HepG2 (cell line): ENCODE data around the gene HES2. TPM values are rescaled to one million over a fixed set of nuclear protein-coding genes. Genes with fewer than 3 reads are reported as not detected.
A peak's percentile ranks its signal among the peaks of the same experiment; 100 is the strongest.

Source experiments
- ADNP ChIP-seq: sonication (generic); formaldehyde crosslinking; IDR thresholded peaks from 2 replicates; pipeline ENCODE4 v1.4.0; 2020; ENCODE audit warnings: missing genetic modification reagents
- ATF7-NPFF ChIP-seq: sonication (generic); formaldehyde crosslinking; IDR thresholded peaks from 2 replicates; pipeline ENCODE4 v1.8.1; 2023; ENCODE audit warnings: mild to moderate bottlenecking, low read depth, missing genetic modification reagents, moderate library complexity
- CHCHD3 ChIP-seq: sonication (generic); formaldehyde crosslinking; IDR thresholded peaks from 2 replicates; pipeline ENCODE4 v1.8.0; 2022; ENCODE audit warnings: mild to moderate bottlenecking, missing genetic modification reagents, moderate library complexity
- ETV6 ChIP-seq: sonication (generic); formaldehyde crosslinking; conservative IDR thresholded peaks from 2 replicates; pipeline ENCODE4 v1.4.0; 2020; ENCODE audit warnings: missing genetic modification reagents
- GABPB1 ChIP-seq: IDR thresholded peaks from 2 replicates; pipeline ENCODE4 v1.6.1; 2016; ENCODE audit warnings: mild to moderate bottlenecking, missing genetic modification reagents, moderate library complexity, missing compliant biosample characterization
- HES4 ChIP-seq: sonication (generic); formaldehyde crosslinking; IDR thresholded peaks from 2 replicates; pipeline ENCODE4 v1.9.0; 2021; ENCODE audit warnings: mild to moderate bottlenecking, missing genetic modification reagents, borderline replicate concordance
- HNRNPLL ChIP-seq: fragments of 200-400 bp; formaldehyde crosslinking; IDR thresholded peaks from 2 replicates; pipeline ENCODE4 v1.6.1; 2017; ENCODE audit warnings: mild to moderate bottlenecking, low read depth, low read length; ENCODE audit not compliant: poor library complexity, severe bottlenecking
- JARID2 ChIP-seq: sonication (generic); formaldehyde crosslinking; IDR thresholded peaks from 2 replicates; pipeline ENCODE4 v1.8.1; 2023; ENCODE audit warnings: missing genetic modification reagents, inconsistent platforms; ENCODE audit not compliant: insufficient replicate concordance
- KLF12 ChIP-seq: sonication (generic); formaldehyde crosslinking; IDR thresholded peaks from 2 replicates; pipeline ENCODE4 v1.4.0; 2020; ENCODE audit warnings: missing genetic modification reagents, borderline replicate concordance
- NFE2 ChIP-seq: sonication (generic); formaldehyde crosslinking; IDR thresholded peaks from 2 replicates; pipeline ENCODE4 v1.4.0; 2020; ENCODE audit warnings: missing genetic modification reagents
- NFIB ChIP-seq: sonication (generic); formaldehyde crosslinking; IDR thresholded peaks from 2 replicates; pipeline ENCODE4 v1.9.0; 2021; ENCODE audit warnings: missing genetic modification reagents, mild to moderate bottlenecking, borderline replicate concordance
- NFYB ChIP-seq: sonication (generic); formaldehyde crosslinking; IDR thresholded peaks from 2 replicates; pipeline ENCODE4 v1.4.0; 2020; ENCODE audit warnings: missing genetic modification reagents
- PHF20 ChIP-seq: sonication (generic); formaldehyde crosslinking; IDR thresholded peaks from 2 replicates; pipeline ENCODE4 v1.5.0; 2020; ENCODE audit warnings: mild to moderate bottlenecking, missing genetic modification reagents
- RBM39 ChIP-seq: fragments of 200-400 bp; formaldehyde crosslinking; IDR thresholded peaks from one replicate; pipeline ENCODE4 v1.6.1; 2018; ENCODE audit warnings: antibody characterized with exemption, mild to moderate bottlenecking, low read depth, low read length; ENCODE audit not compliant: poor library complexity, severe bottlenecking
- RXRA ChIP-seq: sonication (generic); formaldehyde crosslinking; IDR thresholded peaks from 2 replicates; pipeline ENCODE4 v1.5.1; 2020; ENCODE audit warnings: missing genetic modification reagents
- ZFAT ChIP-seq: sonication (generic); formaldehyde crosslinking; conservative IDR thresholded peaks from 2 replicates; pipeline ENCODE4 v1.8.1; 2023; ENCODE audit warnings: missing genetic modification reagents, inconsistent platforms
- ZNF180 ChIP-seq: sonication (generic); formaldehyde crosslinking; IDR thresholded peaks from 2 replicates; pipeline ENCODE4 v1.4.0; 2020; ENCODE audit warnings: low read depth, missing genetic modification reagents, borderline replicate concordance
- ZNF224 ChIP-seq: sonication (generic); formaldehyde crosslinking; IDR thresholded peaks from 2 replicates; pipeline ENCODE4 v1.5.0; 2020; ENCODE audit warnings: mild to moderate bottlenecking, missing genetic modification reagents
- ZNF30 ChIP-seq: sonication (generic); formaldehyde crosslinking; IDR thresholded peaks from 2 replicates; pipeline ENCODE4 v1.5.0; 2020; ENCODE audit warnings: mild to moderate bottlenecking, missing genetic modification reagents
- ZNF549 ChIP-seq: sonication (generic); formaldehyde crosslinking; IDR thresholded peaks from 2 replicates; pipeline ENCODE4 v1.5.0; 2020; ENCODE audit warnings: missing genetic modification reagents
- ZNF788 ChIP-seq: sonication (generic); formaldehyde crosslinking; IDR thresholded peaks from 2 replicates; pipeline ENCODE4 v1.5.0; 2020; ENCODE audit warnings: mild to moderate bottlenecking, missing genetic modification reagents, borderline replicate concordance
- polyA plus RNA-seq, 8 experiments: library from polyadenylated mRNA; depleted of rRNA in 3 of 8; stranded (reverse) in 7 of 8; unstranded in 1 of 8; fragments of >200 nt; fragmentation: Illumina TruSeq in 4 of 8; extraction: Trizol in 4 of 8; gene quantifications; 2 replicates each; pipeline versions ENCODE4 v1.2.1 to v1.2.3, GENCODE V29; 2011 to 2016; ENCODE audit warnings: low read depth in 4 of 8, missing spikeins in 1 of 8, mixed read lengths in 1 of 8; ENCODE audit not compliant: insufficient read depth in 1 of 8
- total RNA-seq, 5 experiments: library from RNA; depleted of rRNA; stranded (reverse); fragments of >200 nt; fragmentation: Illumina TruSeq; extraction: Trizol; gene quantifications; 2 replicates each; pipeline ENCODE4 v1.2.3, GENCODE V29; 2016; ENCODE audit warnings: low read depth in 1 of 5
- TF ChIP-seq, protein P1 (sequence below): sonication (generic); formaldehyde crosslinking; IDR thresholded peaks from 2 replicates; pipeline ENCODE4 v1.8.0; 2022; ENCODE audit warnings: missing genetic modification reagents, mild to moderate bottlenecking, inconsistent platforms, borderline replicate concordance
- TF ChIP-seq, protein P2 (sequence below): IDR thresholded peaks from 2 replicates; pipeline ENCODE4 v1.6.1; 2016; ENCODE audit warnings: missing compliant biosample characterization, missing genetic modification reagents, borderline replicate concordance
- TF ChIP-seq, protein P3 (sequence below): sonication (generic); formaldehyde crosslinking; IDR thresholded peaks from 2 replicates; pipeline ENCODE4 v1.4.0; 2020; ENCODE audit warnings: missing genetic modification reagents
- TF ChIP-seq, protein P4 (sequence below): sonication (generic); formaldehyde crosslinking; IDR thresholded peaks from 2 replicates; pipeline ENCODE4 v1.8.1; 2023; ENCODE audit warnings: mild to moderate bottlenecking, missing genetic modification reagents
- TF ChIP-seq, protein P5 (sequence below): sonication (generic); formaldehyde crosslinking; IDR thresholded peaks from 2 replicates; pipeline ENCODE4 v1.4.0; 2020; ENCODE audit warnings: mild to moderate bottlenecking, missing genetic modification reagents

The HES2 gene
- total and polyA plus RNA-seq, 2 of the 13 experiments (the other 11 are each of a cell fraction or from before 2014, with no cell fraction given), result 0.11 to 0.17 TPM

DNA sequence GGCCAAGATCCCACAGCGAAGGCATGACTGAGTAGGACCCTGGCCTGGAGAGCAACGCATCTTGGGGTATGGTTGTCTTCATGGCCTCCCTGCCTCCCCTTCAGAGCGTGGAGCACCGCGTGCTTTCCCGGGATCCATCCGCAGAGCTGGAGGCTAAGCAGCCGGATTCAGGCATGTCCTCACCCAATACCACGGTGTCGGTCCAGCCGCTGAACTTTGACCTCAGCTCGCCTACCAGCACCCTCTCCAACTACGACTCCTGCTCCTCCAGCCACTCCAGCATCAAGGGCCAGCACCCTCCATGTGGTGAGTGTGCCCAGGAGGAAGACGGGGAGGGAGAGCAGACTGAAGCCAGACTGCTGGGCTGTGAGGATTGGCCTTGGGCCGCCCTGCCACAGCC, 24.7 kb upstream of the HES2 start (continued):
- TF ChIP-seq ZNF788 (CRISPR knock-in tag) (0 out of 2 replicates have a peak, but pooled peaks have one; percentile 8), ZNF549 (CRISPR knock-in tag) (no peak), NFYB (CRISPR knock-in tag) (no peak), ZNF224 (no peak), ATF7-NPFF (no peak), KLF12 (no peak), RBM39 (no peak), NFIB (CRISPR knock-in tag) (0 out of 2 replicates have a peak, but pooled peaks have one; percentile 3), RXRA (no peak), ZNF30 (CRISPR knock-in tag) (no peak), HES4 (CRISPR knock-in tag) (no peak), JARID2 (CRISPR knock-in tag) (no peak), HNRNPLL (no peak), CHCHD3 (CRISPR knock-in tag) (no peak), ETV6 (CRISPR knock-in tag) (no peak), ZFAT (CRISPR knock-in tag) (no peak), PHF20 (CRISPR knock-in tag) (no peak), NFE2 (CRISPR knock-in tag) (no peak), GABPB1 (CRISPR knock-in tag) (no peak), ADNP (CRISPR knock-in tag) (no peak), ZNF180 (CRISPR knock-in tag) (no peak)
- TF ChIP-seq, protein P1, sequence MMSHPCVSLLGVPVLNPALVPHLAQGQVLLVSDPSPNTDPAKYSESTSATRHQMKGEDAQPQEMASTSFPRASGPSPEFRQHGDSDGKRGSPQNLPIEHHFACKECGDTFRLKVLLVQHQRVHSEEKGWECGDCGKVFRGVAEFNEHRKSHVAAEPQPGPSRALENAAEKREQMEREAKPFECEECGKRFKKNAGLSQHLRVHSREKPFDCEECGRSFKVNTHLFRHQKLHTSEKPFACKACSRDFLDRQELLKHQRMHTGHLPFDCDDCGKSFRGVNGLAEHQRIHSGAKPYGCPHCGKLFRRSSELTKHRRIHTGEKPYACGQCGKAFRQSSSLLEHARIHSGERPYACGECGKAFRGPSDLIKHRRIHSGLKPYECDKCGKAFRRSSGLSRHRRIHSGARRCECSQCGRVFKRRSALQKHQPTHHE (CRISPR knock-in tag), result no peak
- TF ChIP-seq, protein P2, sequence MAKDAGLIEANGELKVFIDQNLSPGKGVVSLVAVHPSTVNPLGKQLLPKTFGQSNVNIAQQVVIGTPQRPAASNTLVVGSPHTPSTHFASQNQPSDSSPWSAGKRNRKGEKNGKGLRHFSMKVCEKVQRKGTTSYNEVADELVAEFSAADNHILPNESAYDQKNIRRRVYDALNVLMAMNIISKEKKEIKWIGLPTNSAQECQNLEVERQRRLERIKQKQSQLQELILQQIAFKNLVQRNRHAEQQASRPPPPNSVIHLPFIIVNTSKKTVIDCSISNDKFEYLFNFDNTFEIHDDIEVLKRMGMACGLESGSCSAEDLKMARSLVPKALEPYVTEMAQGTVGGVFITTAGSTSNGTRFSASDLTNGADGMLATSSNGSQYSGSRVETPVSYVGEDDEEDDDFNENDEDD (CRISPR knock-in tag), result 0 out of 2 replicates have a peak, but pooled peaks have one; percentile 21
- TF ChIP-seq, protein P3, sequence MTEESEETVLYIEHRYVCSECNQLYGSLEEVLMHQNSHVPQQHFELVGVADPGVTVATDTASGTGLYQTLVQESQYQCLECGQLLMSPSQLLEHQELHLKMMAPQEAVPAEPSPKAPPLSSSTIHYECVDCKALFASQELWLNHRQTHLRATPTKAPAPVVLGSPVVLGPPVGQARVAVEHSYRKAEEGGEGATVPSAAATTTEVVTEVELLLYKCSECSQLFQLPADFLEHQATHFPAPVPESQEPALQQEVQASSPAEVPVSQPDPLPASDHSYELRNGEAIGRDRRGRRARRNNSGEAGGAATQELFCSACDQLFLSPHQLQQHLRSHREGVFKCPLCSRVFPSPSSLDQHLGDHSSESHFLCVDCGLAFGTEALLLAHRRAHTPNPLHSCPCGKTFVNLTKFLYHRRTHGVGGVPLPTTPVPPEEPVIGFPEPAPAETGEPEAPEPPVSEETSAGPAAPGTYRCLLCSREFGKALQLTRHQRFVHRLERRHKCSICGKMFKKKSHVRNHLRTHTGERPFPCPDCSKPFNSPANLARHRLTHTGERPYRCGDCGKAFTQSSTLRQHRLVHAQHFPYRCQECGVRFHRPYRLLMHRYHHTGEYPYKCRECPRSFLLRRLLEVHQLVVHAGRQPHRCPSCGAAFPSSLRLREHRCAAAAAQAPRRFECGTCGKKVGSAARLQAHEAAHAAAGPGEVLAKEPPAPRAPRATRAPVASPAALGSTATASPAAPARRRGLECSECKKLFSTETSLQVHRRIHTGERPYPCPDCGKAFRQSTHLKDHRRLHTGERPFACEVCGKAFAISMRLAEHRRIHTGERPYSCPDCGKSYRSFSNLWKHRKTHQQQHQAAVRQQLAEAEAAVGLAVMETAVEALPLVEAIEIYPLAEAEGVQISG, result peak; percentile 7; the same call in 1 of the 2 replicates
- TF ChIP-seq, protein P4, sequence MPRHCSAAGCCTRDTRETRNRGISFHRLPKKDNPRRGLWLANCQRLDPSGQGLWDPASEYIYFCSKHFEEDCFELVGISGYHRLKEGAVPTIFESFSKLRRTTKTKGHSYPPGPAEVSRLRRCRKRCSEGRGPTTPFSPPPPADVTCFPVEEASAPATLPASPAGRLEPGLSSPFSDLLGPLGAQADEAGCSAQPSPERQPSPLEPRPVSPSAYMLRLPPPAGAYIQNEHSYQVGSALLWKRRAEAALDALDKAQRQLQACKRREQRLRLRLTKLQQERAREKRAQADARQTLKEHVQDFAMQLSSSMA (CRISPR knock-in tag), result no peak
- TF ChIP-seq, protein P5, sequence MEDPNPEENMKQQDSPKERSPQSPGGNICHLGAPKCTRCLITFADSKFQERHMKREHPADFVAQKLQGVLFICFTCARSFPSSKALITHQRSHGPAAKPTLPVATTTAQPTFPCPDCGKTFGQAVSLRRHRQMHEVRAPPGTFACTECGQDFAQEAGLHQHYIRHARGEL (CRISPR knock-in tag), result no peak
